ENCODE results near the gene TAS2R43.
"Not testable (repeated sequence)": the region's sequence is repeated elsewhere in the genome, so short reads cannot be mapped to it uniquely, and the experiment has no call there.

TAS2R43 gene

DNA sequence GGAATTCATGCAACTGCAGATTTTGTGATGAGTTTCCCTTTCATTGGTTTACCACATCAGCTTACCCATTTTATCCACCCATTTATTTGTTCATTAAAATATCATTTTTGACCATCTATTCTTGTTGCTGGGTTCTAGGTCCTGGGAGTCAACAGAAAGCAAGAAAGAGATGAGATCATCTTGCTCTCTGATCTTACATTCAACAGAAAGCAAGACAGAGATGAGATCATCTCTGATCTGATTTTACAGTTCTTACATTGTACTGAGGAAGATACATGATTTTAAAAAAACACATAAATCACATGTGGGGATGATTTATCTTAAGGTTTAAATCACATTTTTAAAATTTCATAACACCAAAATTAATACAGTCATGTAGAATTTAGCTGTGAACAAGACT is 32.3 kb downstream of the TAS2R43 start:
- DNase-seq, result no peak

DNA sequence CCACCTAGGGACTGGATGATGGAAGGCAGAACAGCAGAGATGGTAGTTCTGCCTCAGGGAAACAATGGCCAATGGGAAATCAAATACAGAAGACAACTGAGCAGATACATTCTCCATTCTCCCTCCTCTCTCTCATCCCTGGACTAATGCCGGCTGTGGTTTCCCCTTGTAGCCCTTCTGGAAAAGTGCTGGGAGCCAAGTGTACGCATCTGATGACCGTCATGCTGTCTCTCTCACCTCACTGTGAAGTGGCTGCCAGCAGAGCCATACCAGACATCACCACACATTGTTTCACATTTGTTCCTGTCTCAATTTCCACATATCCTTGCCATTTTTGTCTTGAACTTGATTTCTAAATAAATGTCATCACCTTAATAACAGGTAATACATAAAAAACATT is 33.1 kb downstream of the TAS2R43 start:
- no peak for DNase-seq

DNA sequence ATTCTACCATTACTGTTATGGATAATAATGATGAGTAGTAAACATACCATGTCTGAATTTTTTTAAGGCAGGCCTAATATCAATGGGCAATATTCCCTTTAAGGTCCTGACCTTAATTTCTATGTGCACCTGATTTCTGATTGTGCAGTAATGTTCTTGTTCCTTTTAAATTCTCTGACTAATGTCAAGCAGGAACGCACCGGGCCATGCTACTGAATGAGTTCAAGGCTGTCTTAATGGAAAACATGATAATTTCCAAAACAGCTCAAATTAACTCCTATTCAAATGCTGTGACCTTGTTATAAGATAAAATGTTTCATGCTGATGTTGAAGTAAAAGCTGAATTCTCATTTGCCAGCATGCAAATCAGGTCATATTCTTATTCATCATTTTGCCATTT is 36.8 kb downstream of the TAS2R43 start:
- no peak for DNase-seq

GRCh38 chr12:11049806-11050531 is 42.1 kb downstream of the TAS2R43 start:
- DNase-seq, result not testable (repeated sequence)

DNA sequence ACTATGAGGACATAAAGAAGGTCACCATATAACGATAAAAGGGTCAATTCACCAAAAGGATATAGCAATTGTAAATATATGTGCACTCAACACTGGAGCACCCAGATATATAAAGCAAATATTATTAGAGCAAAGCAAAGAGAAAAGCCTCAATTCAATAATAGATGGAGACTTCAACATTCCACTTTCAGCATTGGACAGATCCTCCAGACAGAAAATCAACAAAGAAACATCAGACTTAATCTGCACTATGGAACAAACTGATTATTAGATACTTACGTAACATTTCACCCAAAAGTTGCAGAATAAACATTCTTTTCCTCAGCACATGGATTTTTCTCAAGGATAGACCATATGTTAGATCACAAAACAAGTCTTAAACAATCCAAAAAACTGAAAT is 50.7 kb downstream of the TAS2R43 start:
- not testable (repeated sequence) for DNase-seq

All from right kidney (tissue), 1 donor.